MM.1S (cell line): ENCODE results near the gene DDOST.

Source experiments
- DNase-seq: peaks from one replicate; pipeline ENCODE4 v3.0.0-alpha.2; 2015
- H2AFZ ChIP-seq: fragments of 300-600 bp; sonication (generic); 2 replicates; pipeline ENCODE4 v1.6.0; 2016; ENCODE audit warnings: antibody characterized with exemption, low read length
- H3F3A ChIP-seq: fragments of 300-600 bp; sonication (generic); 2 replicates; pipeline ENCODE4 v1.6.1; 2016; ENCODE audit warnings: mild to moderate bottlenecking, antibody characterized with exemption, low read length, moderate library complexity, mixed read lengths; ENCODE audit not compliant: insufficient read depth
- H3K27ac ChIP-seq: fragments of 300-600 bp; sonication (generic); 2 replicates; pipeline ENCODE4 v1.5.1; 2016; ENCODE audit warnings: mild to moderate bottlenecking, low read length
- H3K27me3 ChIP-seq: fragments of 300-600 bp; sonication (generic); replicated peaks from 2 replicates; pipeline ENCODE4 v1.6.0; 2016; ENCODE audit warnings: low read length; ENCODE audit not compliant: insufficient read depth
- H3K36me3 ChIP-seq: fragments of 300-600 bp; sonication (generic); replicated peaks from 2 replicates; pipeline ENCODE4 v1.6.1; 2016; ENCODE audit warnings: mild to moderate bottlenecking, low read length, mixed read lengths; ENCODE audit not compliant: insufficient read depth
- H3K4me1 ChIP-seq: fragments of 300-600 bp; sonication (generic); 2 replicates; pipeline ENCODE4 v1.6.1; 2016; ENCODE audit warnings: low read length, mixed read lengths
- H3K4me2 ChIP-seq: fragments of 300-600 bp; sonication (generic); 2 replicates; pipeline ENCODE4 v1.6.0; 2016; ENCODE audit warnings: low read depth, low read length
- H3K4me3 ChIP-seq: fragments of 300-600 bp; sonication (generic); 2 replicates; pipeline ENCODE4 v1.5.1; 2016; ENCODE audit warnings: low read length, mixed read lengths
- H3K79me2 ChIP-seq: fragments of 300-600 bp; sonication (generic); 2 replicates; pipeline ENCODE4 v1.6.1; 2016; ENCODE audit warnings: mixed run types, low read length, mixed read lengths
- H3K9ac ChIP-seq: fragments of 300-600 bp; sonication (generic); 2 replicates; pipeline ENCODE4 v1.6.1; 2016; ENCODE audit warnings: low read length, mixed read lengths
- H3K9me2 ChIP-seq: fragments of 300-600 bp; sonication (generic); replicated peaks from 2 replicates; pipeline ENCODE4 v1.6.1; 2016; ENCODE audit warnings: mild to moderate bottlenecking, low read length, mixed read lengths; ENCODE audit not compliant: insufficient read depth
- H3K9me3 ChIP-seq: fragments of 300-600 bp; sonication (generic); replicated peaks from 2 replicates; pipeline ENCODE4 v1.6.1; 2016; ENCODE audit warnings: mild to moderate bottlenecking, low read length, mixed read lengths; ENCODE audit not compliant: insufficient read depth
- H4K20me1 ChIP-seq: fragments of 300-600 bp; sonication (generic); 2 replicates; pipeline ENCODE4 v1.6.1; 2016; ENCODE audit warnings: mild to moderate bottlenecking, low read length, moderate library complexity, mixed read lengths; ENCODE audit not compliant: insufficient read depth
- EZH2 ChIP-seq: fragments of 300-600 bp; sonication (generic); optimal IDR thresholded peaks from 2 replicates; pipeline ENCODE3; 2017; ENCODE audit warnings: low read depth, mild to moderate bottlenecking, antibody characterized with exemption, low read length, mixed read lengths
- EZH2phosphoT487 ChIP-seq: fragments of 300-600 bp; sonication (generic); IDR thresholded peaks from 2 replicates; pipeline ENCODE4 v1.6.1; 2018; ENCODE audit warnings: antibody characterized with exemption, low read length
- TF ChIP-seq, protein P1 (sequence below): fragments of 300-600 bp; sonication (generic); IDR thresholded peaks from 2 replicates; pipeline ENCODE4 v1.5.1; 2016; ENCODE audit warnings: antibody characterized with exemption, low read length, mixed read lengths

DDOST gene

DNA sequence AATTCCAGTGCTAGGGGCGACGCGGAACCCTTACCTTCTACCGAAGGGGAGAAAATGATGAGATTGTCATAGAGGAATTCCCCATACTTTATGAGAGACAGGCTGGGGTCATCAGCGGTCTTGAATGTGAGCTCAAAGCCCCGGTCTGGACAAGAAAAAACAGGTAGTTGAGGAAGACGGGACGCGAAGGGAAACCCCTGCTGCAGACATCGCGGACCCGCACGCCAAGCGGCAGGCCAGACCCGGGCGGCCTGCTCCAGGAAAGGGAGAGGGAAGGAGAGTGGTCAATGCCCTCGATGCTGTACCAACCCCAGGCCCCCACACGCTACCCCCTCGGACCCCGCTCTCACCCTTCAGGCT lies 342 bp downstream of the DDOST start:
- Histone ChIP-seq H3K79me2 (peaks cover 54% of the 10 kb centered on the region), H2AFZ (peak overlapping the region; percentile 50), H3K9me2 (no peaks in the 10 kb centered on the region), H3K9me3 (no peaks in the 10 kb centered on the region), H3K4me1 (peaks cover 29% of the 10 kb centered on the region), H3K36me3 (no peaks in the 10 kb centered on the region), H3K27me3 (no peaks in the 10 kb centered on the region), H3F3A (no peaks in the 10 kb centered on the region; the same call in 1 of the 2 replicates), H3K4me2 (peak overlapping the region; percentile 89), H3K4me3 (peak overlapping the region; percentile 93), H3K9ac (peak overlapping the region; percentile 88), H3K27ac (peak overlapping the region; percentile 22; the same call in 1 of the 2 replicates), H4K20me1 (0 out of 2 replicates have a peak, but pooled peaks cover 9% of the 10 kb centered on the region)
- TF ChIP-seq EZH2phosphoT487: no peak
- TF ChIP-seq, protein P1, sequence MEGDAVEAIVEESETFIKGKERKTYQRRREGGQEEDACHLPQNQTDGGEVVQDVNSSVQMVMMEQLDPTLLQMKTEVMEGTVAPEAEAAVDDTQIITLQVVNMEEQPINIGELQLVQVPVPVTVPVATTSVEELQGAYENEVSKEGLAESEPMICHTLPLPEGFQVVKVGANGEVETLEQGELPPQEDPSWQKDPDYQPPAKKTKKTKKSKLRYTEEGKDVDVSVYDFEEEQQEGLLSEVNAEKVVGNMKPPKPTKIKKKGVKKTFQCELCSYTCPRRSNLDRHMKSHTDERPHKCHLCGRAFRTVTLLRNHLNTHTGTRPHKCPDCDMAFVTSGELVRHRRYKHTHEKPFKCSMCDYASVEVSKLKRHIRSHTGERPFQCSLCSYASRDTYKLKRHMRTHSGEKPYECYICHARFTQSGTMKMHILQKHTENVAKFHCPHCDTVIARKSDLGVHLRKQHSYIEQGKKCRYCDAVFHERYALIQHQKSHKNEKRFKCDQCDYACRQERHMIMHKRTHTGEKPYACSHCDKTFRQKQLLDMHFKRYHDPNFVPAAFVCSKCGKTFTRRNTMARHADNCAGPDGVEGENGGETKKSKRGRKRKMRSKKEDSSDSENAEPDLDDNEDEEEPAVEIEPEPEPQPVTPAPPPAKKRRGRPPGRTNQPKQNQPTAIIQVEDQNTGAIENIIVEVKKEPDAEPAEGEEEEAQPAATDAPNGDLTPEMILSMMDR: no peak
- no peak for DNase-seq

DNA sequence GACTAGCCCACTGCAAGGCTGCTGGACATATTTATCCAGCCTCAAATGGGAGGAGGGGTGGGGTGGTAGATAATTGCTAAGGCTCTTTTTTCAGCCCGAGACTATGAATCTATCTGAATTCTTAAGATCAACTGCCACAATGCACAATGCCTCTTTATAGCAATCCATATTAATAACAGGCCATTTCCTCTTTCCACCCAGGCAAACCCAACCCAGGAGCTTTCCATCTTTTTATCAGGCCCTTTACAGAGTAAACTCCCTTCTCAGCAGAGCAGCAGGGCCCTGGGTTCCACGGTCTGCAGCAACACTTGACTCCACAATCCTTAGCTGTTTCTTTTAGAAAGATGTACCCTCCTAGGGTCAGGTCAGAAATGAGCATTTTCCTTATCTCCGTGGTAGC lies 806 bp downstream of the DDOST start:
- Histone ChIP-seq H3K4me1 (peaks cover 29% of the 10 kb centered on the region), H3K9me3 (no peaks in the 10 kb centered on the region), H3K9me2 (no peaks in the 10 kb centered on the region), H2AFZ (0 out of 2 replicates have a peak overlapping the region, but pooled peaks have one; percentile 50), H3K27ac (peak overlapping the region; percentile 22; the same call in 1 of the 2 replicates), H3K36me3 (0 out of 2 replicates have a peak, but pooled peaks cover 3% of the 10 kb centered on the region), H3K27me3 (no peaks in the 10 kb centered on the region), H4K20me1 (0 out of 2 replicates have a peak, but pooled peaks cover 9% of the 10 kb centered on the region), H3F3A (no peaks in the 10 kb centered on the region; the same call in 1 of the 2 replicates), H3K79me2 (peaks cover 57% of the 10 kb centered on the region), H3K4me3 (peak overlapping the region; percentile 93), H3K4me2 (peak overlapping the region; percentile 89), H3K9ac (peak overlapping the region; percentile 88)
- no peak for DNase-seq
- TF ChIP-seq, protein P1: no peak
- TF ChIP-seq EZH2 (no peak), EZH2phosphoT487 (no peak)

DNA sequence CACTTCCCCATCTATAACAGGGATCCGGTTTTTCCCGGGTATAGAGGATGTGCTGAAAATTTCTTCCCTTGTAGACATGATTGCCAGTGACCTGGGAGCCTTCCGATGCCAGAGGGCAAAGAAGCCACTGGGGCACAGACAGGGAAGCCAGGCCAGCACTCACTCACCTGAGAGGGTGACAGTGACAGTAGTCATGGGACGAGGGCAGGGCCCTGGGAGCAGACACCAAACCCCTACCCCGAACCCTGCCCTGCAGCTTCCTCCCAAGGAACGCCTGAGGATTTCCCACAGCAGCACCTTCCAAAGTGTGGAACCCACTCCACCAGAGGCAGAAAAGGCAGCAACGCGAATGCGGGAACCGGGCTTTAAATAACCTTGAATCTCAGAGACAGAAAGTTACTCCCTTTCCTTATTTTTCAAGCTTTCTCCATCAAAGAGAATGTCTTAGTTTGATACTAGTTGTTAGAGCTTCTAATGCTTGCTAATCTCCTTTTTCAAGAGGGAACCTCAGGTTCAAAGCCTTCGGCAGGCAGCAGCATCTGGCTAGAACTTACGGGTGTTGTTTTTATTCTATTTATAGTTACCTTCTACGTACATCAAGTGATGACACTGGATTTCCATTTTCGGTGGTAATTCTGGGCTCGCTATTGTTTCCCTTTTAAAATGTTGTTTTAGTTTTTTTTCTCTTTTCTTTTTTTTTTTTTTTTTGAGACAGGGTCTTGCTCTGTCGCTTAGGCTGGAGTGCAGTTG lies 2.8 kb downstream of the DDOST start:
- Histone ChIP-seq H3K27ac (peak overlapping the region; percentile 66; the same call in 1 of the 2 replicates), H3F3A (no peaks in the 10 kb centered on the region; the same call in 1 of the 2 replicates), H3K27me3 (no peaks in the 10 kb centered on the region), H3K79me2 (peaks cover 57% of the 10 kb centered on the region), H3K4me2 (peak overlapping the region; percentile 89), H4K20me1 (0 out of 2 replicates have a peak, but pooled peaks cover 9% of the 10 kb centered on the region), H3K4me3 (no peak overlapping the region; the same call in 1 of the 2 replicates), H3K9me2 (no peaks in the 10 kb centered on the region), H3K36me3 (peaks cover 10% of the 10 kb centered on the region; the same call in 1 of the 2 replicates), H2AFZ (no peak overlapping the region), H3K9me3 (no peaks in the 10 kb centered on the region), H3K9ac (peak overlapping the region; percentile 31; the same call in 1 of the 2 replicates), H3K4me1 (peaks cover 29% of the 10 kb centered on the region)
- DNase-seq: peak; percentile 73
- TF ChIP-seq, protein P1: no peak
- TF ChIP-seq EZH2phosphoT487 (no peak), EZH2 (no peak)
